ENCODE results near the gene ODF2.
A peak's percentile ranks its signal among the peaks of the same experiment; 100 is the strongest.
"Not testable (repeated sequence)": the region's sequence is repeated elsewhere in the genome, so short reads cannot be mapped to it uniquely, and the experiment has no call there.

Gene ODF2

GRCh38 chr9:128503415-128503825 lies 47.6 kb downstream of the ODF2 start:
- H3K4me3 ChIP-seq; DNase-seq (ENCODE audit: low spot score in 2 of 2); H3K9me3 ChIP-seq; H3K4me1 ChIP-seq; H3K27me3 ChIP-seq (ENCODE audit: low read depth); in situ Hi-C loops (cut with MboI; ENCODE audit: low sequenced_read_pairs): not testable (repeated sequence)
- peaks cover 30% of the 10 kb centered on the region for H3K36me3 ChIP-seq (replicated peaks)

GRCh38 chr9:128503870-128504269 lies 48.1 kb downstream of the ODF2 start:
- DNase-seq (ENCODE audit: low spot score in 2 of 2) = peak in 1 of 2 experiments; percentile 16

GRCh38 chr9:128504485-128505413 lies 48.9 kb downstream of the ODF2 start, which contains the start of gene GLE1:
GLE1 (plus strand) TSS chr9:128504719; CDS start chr9:128504806, 87 bp downstream.
- Histone ChIP-seq H3K4me1 (peaks cover 7% of the 10 kb centered on the region), H3K27me3 (ENCODE audit: low read depth) (no peaks in the 10 kb centered on the region), H3K36me3 (replicated peaks) (peaks cover 20% of the 10 kb centered on the region), H3K9me3 (no peaks in the 10 kb centered on the region), H3K4me3 (peak within 1 kb of the TSS; percentile 67)
- in situ Hi-C loops (cut with MboI; ENCODE audit: low sequenced_read_pairs) = no loop called here
- DNase-seq (ENCODE audit: low spot score in 2 of 2) = peak; percentile 84 to 97

More at GRCh38 chr9:128503870-128504269, 48.1 kb downstream of the ODF2 start:
- in situ Hi-C loops (cut with MboI; ENCODE audit: low sequenced_read_pairs) = no loop called here
- Histone ChIP-seq H3K4me1 (peaks cover 7% of the 10 kb centered on the region), H3K9me3 (no peaks in the 10 kb centered on the region), H3K4me3 (peak overlapping the region; percentile 67), H3K36me3 (replicated peaks) (peaks cover 25% of the 10 kb centered on the region), H3K27me3 (ENCODE audit: low read depth) (no peaks in the 10 kb centered on the region)

- Histone ChIP-seq H3K36me3 (replicated peaks) (peaks cover 14% of the 10 kb centered on the region), H3K4me3 (peak overlapping the region; percentile 67), H3K9me3 (no peaks in the 10 kb centered on the region), H3K4me1 (peaks cover 7% of the 10 kb centered on the region), H3K27me3 (ENCODE audit: low read depth) (no peaks in the 10 kb centered on the region)
- DNase-seq (ENCODE audit: low spot score in 2 of 2) = no peak
- in situ Hi-C loops (cut with MboI; ENCODE audit: low sequenced_read_pairs) = no loop called here
Observed at GRCh38 chr9:128505414-128505765, 49.6 kb downstream of the ODF2 start.

- H3K27me3 ChIP-seq (ENCODE audit: low read depth); in situ Hi-C loops (cut with MboI; ENCODE audit: low sequenced_read_pairs); H3K4me1 ChIP-seq; H3K9me3 ChIP-seq; DNase-seq (ENCODE audit: low spot score in 2 of 2); H3K4me3 ChIP-seq: not testable (repeated sequence)
- peaks cover 14% of the 10 kb centered on the region for H3K36me3 ChIP-seq (replicated peaks)
Observed at GRCh38 chr9:128505906-128506305, 50.1 kb downstream of the ODF2 start.

- H3K4me1 ChIP-seq = no peaks in the 10 kb centered on the region
- no peak for DNase-seq (ENCODE audit: low spot score in 2 of 2)
- no peaks in the 10 kb centered on the region for H3K9me3 ChIP-seq
- H3K27me3 ChIP-seq (ENCODE audit: low read depth) = no peaks in the 10 kb centered on the region
- in situ Hi-C loops (cut with MboI; ENCODE audit: low sequenced_read_pairs) = no loop called here
- peaks cover 37% of the 10 kb centered on the region for H3K36me3 ChIP-seq (replicated peaks)
- H3K4me3 ChIP-seq = no peak overlapping the region
Observed at GRCh38 chr9:128512820-128513219, 57.0 kb downstream of the ODF2 start.

- H3K4me3 ChIP-seq = no peak overlapping the region
- in situ Hi-C loops (cut with MboI; ENCODE audit: low sequenced_read_pairs) = no loop called here
- H3K4me1 ChIP-seq = no peaks in the 10 kb centered on the region
- no peaks in the 10 kb centered on the region for H3K9me3 ChIP-seq
- H3K36me3 ChIP-seq (replicated peaks) = peaks cover 32% of the 10 kb centered on the region
- H3K27me3 ChIP-seq (ENCODE audit: low read depth) = no peaks in the 10 kb centered on the region
- no peak for DNase-seq (ENCODE audit: low spot score in 2 of 2)
Observed at GRCh38 chr9:128521956-128522355, 66.2 kb downstream of the ODF2 start.

- Histone ChIP-seq H3K4me3 (no peak overlapping the region), H3K9me3 (no peaks in the 10 kb centered on the region), H3K27me3 (ENCODE audit: low read depth) (no peaks in the 10 kb centered on the region), H3K4me1 (no peaks in the 10 kb centered on the region), H3K36me3 (replicated peaks) (peaks cover 27% of the 10 kb centered on the region)
- DNase-seq (ENCODE audit: low spot score in 2 of 2) = no peak
- in situ Hi-C loops (cut with MboI; ENCODE audit: low sequenced_read_pairs) = no loop called here
Observed at GRCh38 chr9:128523199-128523925, 67.6 kb downstream of the ODF2 start.

GRCh38 chr9:128526720-128527119 lies 70.9 kb downstream of the ODF2 start:
- Histone ChIP-seq H3K4me1 (no peaks in the 10 kb centered on the region), H3K9me3 (no peaks in the 10 kb centered on the region), H3K4me3 (no peak overlapping the region), H3K36me3 (replicated peaks) (peaks cover 42% of the 10 kb centered on the region), H3K27me3 (ENCODE audit: low read depth) (no peaks in the 10 kb centered on the region)
- DNase-seq (ENCODE audit: low spot score in 2 of 2) = no peak
- in situ Hi-C loops (cut with MboI; ENCODE audit: low sequenced_read_pairs) = no loop called here

GRCh38 chr9:128528445-128529160 lies 72.8 kb downstream of the ODF2 start:
- H3K27me3 ChIP-seq (ENCODE audit: low read depth) = no peaks in the 10 kb centered on the region
- in situ Hi-C loops (cut with MboI; ENCODE audit: low sequenced_read_pairs) = no loop called here
- no peaks in the 10 kb centered on the region for H3K4me1 ChIP-seq
- H3K9me3 ChIP-seq = no peaks in the 10 kb centered on the region
- no peak for DNase-seq (ENCODE audit: low spot score in 2 of 2)
- peaks cover 49% of the 10 kb centered on the region for H3K36me3 ChIP-seq (replicated peaks)
- no peak overlapping the region for H3K4me3 ChIP-seq

GRCh38 chr9:128529191-128529590 lies 73.4 kb downstream of the ODF2 start:
- Histone ChIP-seq H3K9me3 (no peaks in the 10 kb centered on the region), H3K36me3 (replicated peaks) (peaks cover 50% of the 10 kb centered on the region), H3K4me3 (no peak overlapping the region), H3K4me1 (no peaks in the 10 kb centered on the region), H3K27me3 (ENCODE audit: low read depth) (no peaks in the 10 kb centered on the region)
- DNase-seq (ENCODE audit: low spot score in 2 of 2) = no peak
- in situ Hi-C loops (cut with MboI; ENCODE audit: low sequenced_read_pairs) = no loop called here

- H3K4me1 ChIP-seq = no peaks in the 10 kb centered on the region
- no peak for DNase-seq (ENCODE audit: low spot score in 2 of 2)
- H3K4me3 ChIP-seq = no peak overlapping the region
- in situ Hi-C loops (cut with MboI; ENCODE audit: low sequenced_read_pairs) = no loop called here
- no peaks in the 10 kb centered on the region for H3K9me3 ChIP-seq
- peaks cover 41% of the 10 kb centered on the region for H3K36me3 ChIP-seq (replicated peaks)
- no peaks in the 10 kb centered on the region for H3K27me3 ChIP-seq (ENCODE audit: low read depth)
Observed at GRCh38 chr9:128532581-128532980, 76.8 kb downstream of the ODF2 start.

GRCh38 chr9:128540634-128541360 lies 85.0 kb downstream of the ODF2 start:
- Histone ChIP-seq H3K9me3 (no peaks in the 10 kb centered on the region), H3K4me1 (peaks cover 3% of the 10 kb centered on the region; the same call in 1 of the 2 replicates), H3K27me3 (ENCODE audit: low read depth) (no peaks in the 10 kb centered on the region), H3K36me3 (replicated peaks) (peaks cover 61% of the 10 kb centered on the region), H3K4me3 (no peak overlapping the region)
- in situ Hi-C loops (cut with MboI; ENCODE audit: low sequenced_read_pairs) = no loop called here
- DNase-seq (ENCODE audit: low spot score in 2 of 2) = no peak
